ENCODE results near the gene PPP1R10.

DNA sequence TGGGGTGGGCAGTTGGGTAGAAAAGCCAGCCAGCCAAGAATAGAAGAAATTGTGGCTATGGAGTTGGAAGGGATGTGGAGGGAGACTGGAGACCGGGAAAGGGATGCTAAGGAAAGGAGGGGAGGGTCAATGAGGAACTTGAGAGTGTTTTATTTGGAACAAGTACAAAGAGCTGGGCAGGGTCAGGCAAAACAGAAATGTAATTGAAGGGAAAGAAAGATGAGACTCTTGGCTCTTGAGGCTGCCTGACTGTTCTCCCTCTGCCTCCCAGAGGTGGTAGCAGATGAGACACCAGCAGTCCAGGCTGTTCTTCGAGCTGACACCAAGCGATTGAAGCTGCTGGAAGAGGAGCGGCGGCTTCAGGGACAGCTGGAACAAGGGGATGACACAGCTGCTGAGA is 33.1 kb downstream of the PPP1R10 start:
- TF ChIP-seq POLR2A (IDR thresholded peaks at IDR 0.05) (no peak), POLR2AphosphoS5 (IDR thresholded peaks at IDR 0.05; ENCODE audit: insufficient read depth in 1 of 2, low read depth in 1 of 2) (no peak)
- TF ChIP-seq, protein P1, sequence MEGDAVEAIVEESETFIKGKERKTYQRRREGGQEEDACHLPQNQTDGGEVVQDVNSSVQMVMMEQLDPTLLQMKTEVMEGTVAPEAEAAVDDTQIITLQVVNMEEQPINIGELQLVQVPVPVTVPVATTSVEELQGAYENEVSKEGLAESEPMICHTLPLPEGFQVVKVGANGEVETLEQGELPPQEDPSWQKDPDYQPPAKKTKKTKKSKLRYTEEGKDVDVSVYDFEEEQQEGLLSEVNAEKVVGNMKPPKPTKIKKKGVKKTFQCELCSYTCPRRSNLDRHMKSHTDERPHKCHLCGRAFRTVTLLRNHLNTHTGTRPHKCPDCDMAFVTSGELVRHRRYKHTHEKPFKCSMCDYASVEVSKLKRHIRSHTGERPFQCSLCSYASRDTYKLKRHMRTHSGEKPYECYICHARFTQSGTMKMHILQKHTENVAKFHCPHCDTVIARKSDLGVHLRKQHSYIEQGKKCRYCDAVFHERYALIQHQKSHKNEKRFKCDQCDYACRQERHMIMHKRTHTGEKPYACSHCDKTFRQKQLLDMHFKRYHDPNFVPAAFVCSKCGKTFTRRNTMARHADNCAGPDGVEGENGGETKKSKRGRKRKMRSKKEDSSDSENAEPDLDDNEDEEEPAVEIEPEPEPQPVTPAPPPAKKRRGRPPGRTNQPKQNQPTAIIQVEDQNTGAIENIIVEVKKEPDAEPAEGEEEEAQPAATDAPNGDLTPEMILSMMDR (IDR thresholded peaks at IDR 0.05) = no peak

Measured in vagina (tissue), 2 donors.